Gastroesophageal sphincter (tissue), 4 donors: ENCODE data around the gene ASTL. TPM values are rescaled to one million over a fixed set of nuclear protein-coding genes. Genes with fewer than 3 reads are reported as not detected.

Experiments used
- ATAC-seq: fragments of 150-250 bp; one replicate; pipeline ENCODE4 v1.9.1; 2016; ENCODE audit warnings: mild to moderate bottlenecking, moderate library complexity
- H3K27ac ChIP-seq, 4 donors: fragments of 200-600 bp; sonication (generic) in 3 of 4; 1 replicate in 3 of 4; 2 replicates in 1 of 4; pipeline ENCODE4 v1.5.1; 2016 to 2019
- H3K27me3 ChIP-seq: fragments of 200-600 bp; sonication (generic); one replicate; pipeline ENCODE4 v1.5.1; 2019
- H3K36me3 ChIP-seq, 2 donors: fragments of 200-600 bp; sonication (generic); one replicate each; pipeline ENCODE4 v1.5.1; 2019; ENCODE audit warnings: control low read depth in 1 of 2
- H3K4me1 ChIP-seq, 3 donors: fragments of 200-600 bp; sonication (generic); 1 replicate in 2 of 3; 2 replicates in 1 of 3; pipeline ENCODE4 v1.5.1; 2016 to 2019; ENCODE audit warnings: control low read depth in 2 of 3
- H3K4me3 ChIP-seq, 2 donors: fragments of 200-600 bp; sonication (generic); one replicate each; pipeline ENCODE4 v1.5.1; 2019; ENCODE audit warnings: mild to moderate bottlenecking in 1 of 2, moderate library complexity in 1 of 2
- H3K9me3 ChIP-seq, 3 donors: fragments of 200-600 bp; sonication (generic); one replicate each; pipeline ENCODE4 v1.5.1; 2017 to 2019; ENCODE audit warnings: control low read depth in 2 of 3
- EP300 ChIP-seq: sonication (generic); formaldehyde crosslinking; IDR thresholded peaks from one replicate; pipeline ENCODE4 v1.6.1; 2017; ENCODE audit warnings: antibody characterized with exemption, mild to moderate bottlenecking
- POLR2A ChIP-seq, 2 donors: fragments of 450-650 bp; IDR thresholded peaks; one replicate each; pipeline ENCODE4 v1.6.1; 2017; ENCODE audit warnings: antibody characterized with exemption in 2 of 2, mild to moderate bottlenecking in 2 of 2, moderate library complexity in 1 of 2
- POLR2AphosphoS5 ChIP-seq: sonication (generic); formaldehyde crosslinking; IDR thresholded peaks from one replicate; pipeline ENCODE4 v1.6.1; 2017; ENCODE audit warnings: antibody characterized with exemption
- WGBS, 2 donors: methylation state at CpG; one replicate each; pipeline ENCODE4 v1.1.5; 2018; ENCODE audit warnings: low coverage in 1 of 2; 5-methylcytosine and 5-hydroxymethylcytosine counted together
- total RNA-seq, 4 donors: library from RNA; depleted of rRNA; stranded (reverse); fragments of >200 nt; gene quantifications; one replicate each; pipeline ENCODE4 v1.1.0, GENCODE V29; 2016
- TF ChIP-seq, protein P1 (sequence below), 4 experiments: fragments of 200-600 bp in 2 of 4; fragments of 450-650 bp in 2 of 4; sonication (generic) in 1 of 4; IDR thresholded peaks; one replicate each; pipeline ENCODE4 v1.5.1; 2017 to 2019; ENCODE audit warnings: antibody characterized with exemption in 4 of 4, mild to moderate bottlenecking in 2 of 4, moderate library complexity in 2 of 4

ASTL gene
- total RNA-seq, 4 donors from 2014 or later: not detected

- H3K27ac ChIP-seq: no peak overlapping the region
- TF ChIP-seq POLR2AphosphoS5: no peak
- TF ChIP-seq EP300: no peak
- TF ChIP-seq, protein P1, sequence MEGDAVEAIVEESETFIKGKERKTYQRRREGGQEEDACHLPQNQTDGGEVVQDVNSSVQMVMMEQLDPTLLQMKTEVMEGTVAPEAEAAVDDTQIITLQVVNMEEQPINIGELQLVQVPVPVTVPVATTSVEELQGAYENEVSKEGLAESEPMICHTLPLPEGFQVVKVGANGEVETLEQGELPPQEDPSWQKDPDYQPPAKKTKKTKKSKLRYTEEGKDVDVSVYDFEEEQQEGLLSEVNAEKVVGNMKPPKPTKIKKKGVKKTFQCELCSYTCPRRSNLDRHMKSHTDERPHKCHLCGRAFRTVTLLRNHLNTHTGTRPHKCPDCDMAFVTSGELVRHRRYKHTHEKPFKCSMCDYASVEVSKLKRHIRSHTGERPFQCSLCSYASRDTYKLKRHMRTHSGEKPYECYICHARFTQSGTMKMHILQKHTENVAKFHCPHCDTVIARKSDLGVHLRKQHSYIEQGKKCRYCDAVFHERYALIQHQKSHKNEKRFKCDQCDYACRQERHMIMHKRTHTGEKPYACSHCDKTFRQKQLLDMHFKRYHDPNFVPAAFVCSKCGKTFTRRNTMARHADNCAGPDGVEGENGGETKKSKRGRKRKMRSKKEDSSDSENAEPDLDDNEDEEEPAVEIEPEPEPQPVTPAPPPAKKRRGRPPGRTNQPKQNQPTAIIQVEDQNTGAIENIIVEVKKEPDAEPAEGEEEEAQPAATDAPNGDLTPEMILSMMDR (IDR thresholded peaks at IDR 0.05): no peak
- TF ChIP-seq POLR2A (IDR thresholded peaks at IDR 0.05): no peak
- no peaks in the 10 kb centered on the region for H3K27me3 ChIP-seq
- H3K9me3 ChIP-seq: no peaks in the 10 kb centered on the region
- 54 to 61% methylated on average over 5 of the region's 5 CpGs for WGBS, 2 donors
- H3K4me1 ChIP-seq: no peaks in the 10 kb centered on the region
- no peak for ATAC-seq
- peaks cover 0 to 33% of the 10 kb centered on the region in 2 donors for H3K36me3 ChIP-seq
- no peak overlapping the region for H3K4me3 ChIP-seq
Observed at GRCh38 chr2:96181529-96181928, 43.2 kb upstream of the ASTL start.

DNA sequence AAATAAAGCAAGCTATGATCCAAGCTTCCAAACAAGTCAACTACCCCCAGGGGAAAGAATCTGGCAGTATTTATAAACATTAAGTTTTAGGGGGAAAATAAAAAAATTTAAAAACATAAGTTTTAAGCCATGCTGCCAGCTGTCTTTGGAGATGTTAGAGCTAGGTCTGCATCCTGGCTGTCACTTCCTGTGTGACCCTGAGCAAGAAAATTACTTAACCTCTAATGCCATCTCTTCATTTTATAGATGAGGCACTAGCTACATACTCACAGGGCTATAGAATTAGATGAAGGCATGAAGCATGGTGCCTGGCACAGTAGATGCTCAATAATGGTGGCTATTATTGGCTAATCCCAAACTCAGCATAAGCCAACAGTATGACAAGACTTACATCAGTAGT is 42.2 kb upstream of the ASTL start:
- no peak overlapping the region for H3K27ac ChIP-seq
- H3K4me1 ChIP-seq: no peaks in the 10 kb centered on the region
- no peak overlapping the region for H3K4me3 ChIP-seq
- H3K27me3 ChIP-seq: no peaks in the 10 kb centered on the region
- ATAC-seq: no peak
- TF ChIP-seq POLR2AphosphoS5 (no peak), EP300 (no peak), POLR2A (IDR thresholded peaks at IDR 0.05) (no peak)
- TF ChIP-seq, protein P1 (IDR thresholded peaks at IDR 0.05): no peak
- H3K36me3 ChIP-seq: peaks cover 0 to 23% of the 10 kb centered on the region in 2 donors
- H3K9me3 ChIP-seq: no peaks in the 10 kb centered on the region

DNA sequence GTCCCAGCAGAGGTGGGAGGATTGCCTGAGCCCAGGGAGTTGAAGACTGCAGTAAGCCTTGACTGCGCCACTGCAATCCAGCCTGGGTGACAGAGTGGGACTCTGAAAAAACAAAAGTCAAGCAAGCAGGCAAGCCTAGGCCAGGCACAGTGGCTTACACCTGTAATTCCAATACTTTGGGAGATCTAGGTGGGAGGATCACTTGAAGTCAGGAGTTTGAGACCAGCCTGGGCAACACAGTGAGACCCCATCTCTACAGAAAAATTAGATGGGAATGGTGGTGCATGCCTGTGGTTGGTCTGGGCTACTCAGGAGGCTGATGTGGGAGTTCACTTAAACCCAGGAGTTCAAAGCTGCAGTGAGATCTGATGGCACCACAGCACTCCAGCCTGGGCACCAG is 41.7 kb upstream of the ASTL start:
- no peak for ATAC-seq
- H3K27ac ChIP-seq: no peak overlapping the region
- TF ChIP-seq POLR2AphosphoS5 (no peak), EP300 (no peak), POLR2A (IDR thresholded peaks at IDR 0.05) (no peak)
- TF ChIP-seq, protein P1 (IDR thresholded peaks at IDR 0.05): no peak
- H3K4me1 ChIP-seq: no peaks in the 10 kb centered on the region
- H3K36me3 ChIP-seq: peaks cover 0 to 17% of the 10 kb centered on the region in 2 donors
- 100% methylated on average over 1 of the region's 1 CpG; no CpG with 5 or more reads in 1 of the 2 donors for WGBS, 2 donors
- H3K27me3 ChIP-seq: no peaks in the 10 kb centered on the region
- H3K4me3 ChIP-seq: no peak overlapping the region
- no peaks in the 10 kb centered on the region for H3K9me3 ChIP-seq

DNA sequence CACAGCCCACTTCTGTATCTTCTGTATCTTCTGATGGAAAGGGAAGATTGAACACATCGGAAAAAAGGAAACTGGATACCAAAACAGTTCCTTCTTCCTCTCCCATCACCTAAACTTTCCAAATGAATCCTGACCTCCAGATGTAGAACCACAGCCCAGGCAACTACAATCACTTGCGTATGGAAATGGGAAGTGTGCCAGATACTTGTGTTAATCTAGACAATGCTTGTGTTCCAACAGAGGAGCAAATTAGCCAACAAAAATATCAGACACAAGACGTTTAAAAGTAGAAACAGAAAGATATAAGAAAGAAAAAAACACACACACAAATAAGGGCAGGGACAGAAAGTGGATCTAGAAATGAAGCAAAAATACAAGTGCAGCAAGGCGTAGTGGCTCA is 38.4 kb upstream of the ASTL start:
- Histone ChIP-seq H3K4me3 (no peak overlapping the region), H3K9me3 (no peaks in the 10 kb centered on the region), H3K4me1 (no peaks in the 10 kb centered on the region), H3K27me3 (no peaks in the 10 kb centered on the region), H3K36me3 (no peaks in the 10 kb centered on the region), H3K27ac (no peak overlapping the region)
- no peak for ATAC-seq
- no peak for TF ChIP-seq POLR2A (IDR thresholded peaks at IDR 0.05)
- TF ChIP-seq EP300: no peak
- WGBS, 2 donors: 41% methylated on average over 4 of the region's 4 CpGs; no CpG with 5 or more reads in 1 of the 2 donors

DNA sequence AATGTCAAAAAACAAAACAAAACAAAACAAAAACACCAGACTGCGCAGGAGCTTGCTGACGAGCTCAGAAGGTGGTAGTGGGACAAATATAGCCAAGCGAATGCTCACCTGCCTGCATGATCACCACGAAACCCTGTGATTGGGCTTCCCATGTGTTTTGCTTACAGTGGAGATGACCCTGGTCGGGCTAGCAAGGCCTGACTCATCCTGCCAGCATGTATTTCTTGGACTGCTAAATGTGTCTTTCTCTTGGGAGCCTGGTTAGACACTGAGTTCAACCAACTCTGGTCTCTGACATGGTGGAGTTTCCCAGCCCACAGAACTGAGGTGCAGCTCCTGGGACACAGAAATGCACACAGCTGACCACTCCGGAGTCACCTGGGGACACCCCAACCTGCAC is 37.6 kb upstream of the ASTL start:
- TF ChIP-seq, protein P1 (IDR thresholded peaks at IDR 0.05): no peak
- TF ChIP-seq POLR2AphosphoS5: no peak
- TF ChIP-seq POLR2A (IDR thresholded peaks at IDR 0.05): no peak
- no peak for TF ChIP-seq EP300
- H3K36me3 ChIP-seq: no peaks in the 10 kb centered on the region
- H3K4me1 ChIP-seq: no peaks in the 10 kb centered on the region
- H3K27ac ChIP-seq: no peak overlapping the region
- no peak overlapping the region for H3K4me3 ChIP-seq
- no peaks in the 10 kb centered on the region for H3K27me3 ChIP-seq
- no peaks in the 10 kb centered on the region for H3K9me3 ChIP-seq
- WGBS, 2 donors: 72 to 81% methylated on average over 4 to 6 of the region's 6 CpGs
- ATAC-seq: no peak
